Measurements from ENCODE around the gene TASOR.

TASOR gene

DNA sequence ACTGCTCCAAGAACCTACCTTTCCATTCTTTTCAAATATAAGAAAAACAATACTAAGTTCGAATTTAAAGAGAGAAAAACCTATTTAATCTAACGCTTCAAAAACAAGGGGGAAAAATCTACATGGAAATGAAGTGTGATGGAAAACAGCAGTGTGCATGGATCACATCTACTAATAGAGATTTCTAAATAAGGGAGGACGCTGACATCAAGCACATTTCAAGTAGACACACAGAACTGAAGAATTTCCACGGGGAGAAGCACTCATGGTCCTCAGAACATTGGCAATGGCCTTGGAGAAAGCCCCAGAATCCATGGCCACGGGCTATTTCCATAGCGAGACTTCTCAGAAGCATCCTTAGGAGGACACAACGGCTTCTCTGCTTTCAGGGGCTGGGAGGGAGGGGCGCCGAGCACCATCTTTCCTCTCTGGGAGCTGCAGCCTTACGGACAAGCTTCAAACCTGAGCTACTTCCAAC, 1.0 kb downstream of the TASOR start:
- no peak for DNase-seq

GRCh38 chr3:56680054-56680580, 2.9 kb downstream of the TASOR start:
- DNase-seq = no peak

DNA sequence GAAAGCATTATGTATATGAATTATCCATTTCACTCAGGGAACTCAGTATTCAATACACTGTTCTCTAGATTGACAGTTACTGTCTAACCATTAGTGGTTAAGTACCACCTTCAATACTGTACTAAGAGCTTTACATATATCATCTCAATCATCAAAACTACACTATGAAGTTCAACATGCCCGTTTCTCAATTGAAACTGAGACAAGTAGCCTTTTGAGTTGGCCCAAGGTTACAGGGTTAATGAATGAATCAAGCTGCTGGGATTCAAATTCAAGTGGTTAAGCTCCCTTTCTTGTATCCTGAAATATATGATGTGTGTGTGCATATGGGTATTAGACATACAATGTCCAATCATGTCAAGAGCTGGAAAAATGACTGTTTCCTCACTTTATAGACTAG, 5.8 kb downstream of the TASOR start:
- no peak for DNase-seq

GRCh38 chr3:56673781-56674457, 9.1 kb downstream of the TASOR start:
- no peak for DNase-seq

DNA sequence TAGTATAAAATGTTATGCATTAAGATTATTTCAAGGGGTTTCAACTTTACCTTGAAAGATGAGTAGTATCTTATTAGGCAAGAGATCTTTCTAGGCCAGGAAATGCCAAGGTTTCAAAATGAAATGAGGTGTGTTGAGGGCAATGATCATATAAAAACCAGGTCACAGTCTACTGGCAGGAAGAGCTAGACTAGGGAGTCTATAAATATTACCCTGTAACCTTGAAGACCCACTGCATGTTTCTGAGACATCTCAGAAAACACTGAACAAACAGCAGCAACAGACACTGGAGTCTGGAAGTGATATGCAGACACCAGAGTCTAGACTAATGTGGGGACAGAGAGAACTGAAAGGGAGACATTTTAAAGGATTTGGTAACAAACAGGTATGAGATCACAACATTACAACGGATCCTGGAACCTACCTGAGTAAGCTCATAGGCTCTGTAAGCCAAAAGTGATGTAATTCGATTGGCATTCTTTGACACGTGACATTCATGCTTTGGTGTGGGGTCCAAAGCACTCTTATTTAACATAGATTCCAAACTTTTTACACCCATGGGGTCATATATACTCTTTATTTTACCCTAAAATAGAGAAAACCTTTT, 15.0 kb downstream of the TASOR start:
- DNase-seq = no peak

GRCh38 chr3:56664823-56665222, 18.2 kb downstream of the TASOR start:
- DNase-seq = no peak

DNA sequence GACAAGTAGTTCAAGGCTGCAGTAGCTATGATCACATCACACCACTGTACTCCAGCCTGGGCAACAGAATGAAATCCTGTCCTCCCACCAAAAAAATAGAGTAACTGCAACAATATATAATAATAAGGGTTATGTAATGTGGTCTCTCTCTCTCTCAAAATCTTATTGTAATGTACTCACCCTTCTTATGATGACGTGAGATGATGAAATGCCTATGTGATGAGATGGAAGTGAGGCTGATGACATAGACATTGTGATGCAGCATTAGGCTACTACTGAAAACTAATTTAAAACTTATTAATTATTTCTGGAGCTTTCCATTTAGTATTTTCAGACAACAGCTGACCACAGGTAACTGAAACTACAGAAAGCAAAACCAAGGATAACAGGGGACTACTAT, 27.4 kb downstream of the TASOR start:
- no peak for DNase-seq

DNA sequence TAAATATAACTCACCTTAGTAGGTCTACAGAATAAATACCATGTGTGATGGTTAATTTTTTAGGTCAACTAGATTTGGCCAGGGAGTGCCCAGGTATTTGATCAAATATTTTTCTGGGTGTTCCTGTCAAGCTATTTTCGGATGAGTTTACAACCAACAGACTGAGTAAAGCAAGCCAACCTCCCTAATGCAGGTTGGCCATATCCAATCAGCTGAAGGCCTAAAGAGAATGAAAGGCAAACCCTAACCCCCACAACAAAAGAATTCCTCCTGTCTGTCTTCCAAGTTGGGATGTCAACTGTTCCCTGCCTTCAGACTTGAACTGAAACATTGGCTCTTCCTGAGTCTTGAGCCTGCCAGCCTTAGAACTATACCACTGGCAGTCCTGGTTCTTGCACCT, 28.6 kb downstream of the TASOR start:
- DNase-seq = no peak

- no peak for DNase-seq
Measured at GRCh38 chr3:56645407-56645806, 37.7 kb downstream of the TASOR start.

DNA sequence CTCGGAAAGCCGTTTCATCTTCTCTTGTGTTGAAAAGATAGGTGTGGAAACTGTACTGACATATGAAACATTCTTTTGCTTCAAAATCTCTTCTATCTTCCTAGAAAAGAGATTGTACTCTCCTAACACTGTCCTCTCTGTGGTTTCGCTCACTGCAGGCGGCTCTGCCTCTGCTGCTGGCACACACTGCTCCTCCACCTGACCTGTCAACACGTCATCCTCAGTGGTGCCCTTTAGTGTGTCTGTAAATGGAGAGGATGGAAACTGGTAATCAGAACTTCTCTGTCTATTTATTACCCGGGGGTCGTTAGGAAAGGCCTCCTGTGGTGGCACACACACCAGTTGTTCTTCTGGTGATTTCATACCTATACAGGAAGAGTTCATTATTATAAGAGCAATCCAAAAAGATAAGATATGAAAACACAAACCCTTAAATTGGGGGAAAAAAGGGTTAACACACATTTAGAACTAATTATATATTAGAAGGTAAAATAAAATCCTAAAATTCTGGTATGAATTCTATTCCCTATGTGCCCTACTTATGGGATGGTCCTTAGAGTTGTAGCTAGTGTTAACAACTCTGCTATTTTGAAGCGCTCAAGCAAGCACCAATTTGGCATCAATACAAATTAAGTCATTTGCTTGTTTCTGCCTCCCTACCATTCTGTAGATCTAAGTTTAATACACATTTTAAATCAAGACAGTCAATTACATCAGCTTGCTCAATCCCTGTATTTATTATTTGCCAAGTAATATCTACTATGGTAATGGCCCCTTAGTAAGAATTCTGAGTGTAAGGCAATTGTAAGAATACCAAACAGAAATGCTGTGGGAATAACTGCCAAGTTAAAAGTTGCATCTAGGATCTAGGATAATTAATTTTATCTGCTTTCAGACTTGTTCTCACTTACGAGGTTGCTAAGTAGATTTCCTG, 49.2 kb downstream of the TASOR start:
- no peak for DNase-seq

Measured in NCI-H1417 treated with DMSO at 0.1 percent for 48 hours (cell line).